ENCODE data around the gene ZNF239. TPM values are rescaled to one million over a fixed set of nuclear protein-coding genes. Genes with fewer than 3 reads are reported as not detected.

ZNF239 gene
- total and polyA plus RNA-seq, 7 experiments from 2014 or later, result 1.7 to 8.5 (median 2.3) TPM

- Histone ChIP-seq H3K4me1 (ENCODE audit: control insufficient read depth in 2 of 2, insufficient read depth in 2 of 2, low read length in 2 of 2) (no peaks in the 10 kb centered on the region), H3K9me3 (ENCODE audit: control insufficient read depth in 2 of 3, low read length in 3 of 3) (no peaks in the 10 kb centered on the region), H3K27me3 (ENCODE audit: control insufficient read depth in 2 of 2, insufficient read depth in 2 of 2, low read length in 2 of 2) (no peaks in the 10 kb centered on the region), H3K27ac (ENCODE audit: low read depth, low read length) (no peak overlapping the region), H3K4me3 (ENCODE audit: low read length) (no peak overlapping the region), H3K36me3 (ENCODE audit: control insufficient read depth in 2 of 3, insufficient read depth in 3 of 3, low read length in 3 of 3) (no peaks in the 10 kb centered on the region)
- CTCF ChIA-PET, result no interaction called here
- no peaks in the 10 kb centered on the region for H3K36me3 Mint-ChIP-seq
- ATAC-seq (no peak), DNase-seq (no peak)
- H3K9me3 Mint-ChIP-seq, result peaks cover 0 to 20% (median 0%) of the 10 kb centered on the region in 11 donors
- peaks cover 0 to 1% (median 0%) of the 10 kb centered on the region in 7 donors for H3K4me1 Mint-ChIP-seq
- H3K27me3 Mint-ChIP-seq, result peaks cover 0 to 10% (median 0%) of the 10 kb centered on the region in 5 donors
- H3K4me3 Mint-ChIP-seq, result no peak overlapping the region
- no peak overlapping the region for H3K27ac Mint-ChIP-seq
- intact Hi-C loops (cut with micrococcal nuclease), result no loop called here
- POLR2A ChIA-PET, result no interaction called here
Measured at GRCh38 chr10:43585981-43586729, 11.7 kb upstream of the ZNF239 start.

- CTCF ChIA-PET, result no interaction called here
- no peaks in the 10 kb centered on the region for H3K36me3 ChIP-seq (ENCODE audit: control insufficient read depth in 2 of 3, insufficient read depth in 3 of 3, low read length in 3 of 3)
Measured at GRCh38 chr10:43585046-43585445, 10.6 kb upstream of the ZNF239 start.

GRCh38 chr10:43584051-43584450 is 9.6 kb upstream of the ZNF239 start:
- no peak overlapping the region for H3K27ac Mint-ChIP-seq
- ATAC-seq (no peak), DNase-seq (no peak)
- H3K4me3 Mint-ChIP-seq, result no peak overlapping the region
- intact Hi-C loops (cut with micrococcal nuclease), result no loop called here
- CTCF ChIA-PET, result no interaction called here
- no peaks in the 10 kb centered on the region for H3K36me3 Mint-ChIP-seq
- H3K9me3 Mint-ChIP-seq, result peaks cover 0 to 11% (median 0%) of the 10 kb centered on the region in 11 donors
- no peak overlapping the region for H3K4me3 ChIP-seq (ENCODE audit: low read length)
- no peaks in the 10 kb centered on the region for H3K27me3 ChIP-seq (ENCODE audit: control insufficient read depth in 2 of 2, insufficient read depth in 2 of 2, low read length in 2 of 2)
- H3K27me3 Mint-ChIP-seq, result peaks cover 0 to 10% (median 0%) of the 10 kb centered on the region in 5 donors
- no peaks in the 10 kb centered on the region for H3K9me3 ChIP-seq (ENCODE audit: control insufficient read depth in 2 of 3, low read length in 3 of 3)
- POLR2A ChIA-PET, result interaction anchor here (0.6 kb wide), 1 partner anchor 10 kb away, joined by 3 read pairs; no protein-coding TSS in a partner anchor
- H3K4me1 Mint-ChIP-seq, result peaks cover 0 to 1% (median 0%) of the 10 kb centered on the region in 7 donors
- no peaks in the 10 kb centered on the region for H3K36me3 ChIP-seq (ENCODE audit: control insufficient read depth in 2 of 3, insufficient read depth in 3 of 3, low read length in 3 of 3)
- no peaks in the 10 kb centered on the region for H3K4me1 ChIP-seq (ENCODE audit: control insufficient read depth in 2 of 2, insufficient read depth in 2 of 2, low read length in 2 of 2)
- no peak overlapping the region for H3K27ac ChIP-seq (ENCODE audit: low read depth, low read length)

More at GRCh38 chr10:43585046-43585445, 10.6 kb upstream of the ZNF239 start:
- Histone ChIP-seq H3K9me3 (ENCODE audit: control insufficient read depth in 2 of 3, low read length in 3 of 3) (no peaks in the 10 kb centered on the region), H3K4me3 (ENCODE audit: low read length) (no peak overlapping the region), H3K4me1 (ENCODE audit: control insufficient read depth in 2 of 2, insufficient read depth in 2 of 2, low read length in 2 of 2) (no peaks in the 10 kb centered on the region), H3K27ac (ENCODE audit: low read depth, low read length) (no peak overlapping the region), H3K27me3 (ENCODE audit: control insufficient read depth in 2 of 2, insufficient read depth in 2 of 2, low read length in 2 of 2) (no peaks in the 10 kb centered on the region)
- Mint-ChIP-seq H3K27ac (no peak overlapping the region), H3K4me1 (peaks cover 0 to 1% (median 0%) of the 10 kb centered on the region in 7 donors), H3K9me3 (peaks cover 0 to 15% (median 0%) of the 10 kb centered on the region in 11 donors), H3K4me3 (no peak overlapping the region), H3K27me3 (peaks cover 0 to 10% (median 0%) of the 10 kb centered on the region in 5 donors), H3K36me3 (no peaks in the 10 kb centered on the region)
- intact Hi-C loops (cut with micrococcal nuclease), result no loop called here
- ATAC-seq, result no peak
- POLR2A ChIA-PET, result no interaction called here
- DNase-seq, result no peak

- Mint-ChIP-seq H3K4me1 (peaks cover 20 to 51% (median 48%) of the 10 kb centered on the region in 7 donors), H3K27ac (peak overlapping the region in 5 of 9 donors; percentile 53 to 96 (median 71)), H3K27me3 (peaks cover 0 to 7% (median 0%) of the 10 kb centered on the region in 5 donors), H3K36me3 (peaks cover 0 to 20% (median 4%) of the 10 kb centered on the region in 5 donors), H3K9me3 (peaks cover 5 to 28% (median 10%) of the 10 kb centered on the region in 11 donors), H3K4me3 (peak overlapping the region; percentile 4 to 84 (median 32))
- DNase-seq, result no peak
- Histone ChIP-seq H3K27me3 (ENCODE audit: control insufficient read depth in 2 of 2, insufficient read depth in 2 of 2, low read length in 2 of 2) (no peaks in the 10 kb centered on the region), H3K36me3 (ENCODE audit: control insufficient read depth in 2 of 3, insufficient read depth in 3 of 3, low read length in 3 of 3) (no peaks in the 10 kb centered on the region), H3K4me3 (ENCODE audit: low read length) (no peak overlapping the region), H3K4me1 (ENCODE audit: control insufficient read depth in 2 of 2, insufficient read depth in 2 of 2, low read length in 2 of 2) (peaks cover 14 to 19% of the 10 kb centered on the region in 2 donors), H3K27ac (ENCODE audit: low read depth, low read length) (no peak overlapping the region), H3K9me3 (ENCODE audit: control insufficient read depth in 2 of 3, low read length in 3 of 3) (no peaks in the 10 kb centered on the region)
- ChIA-PET POLR2A (no interaction called here), CTCF (no interaction called here)
- ATAC-seq, result no peak
- intact Hi-C loops (cut with micrococcal nuclease), result loop anchor here in 1 of 2 donors (10.0 kb wide), 1 partner anchor 282 kb away; no protein-coding TSS in a partner anchor
Measured at GRCh38 chr10:43576580-43576979, 2.2 kb upstream of the ZNF239 start.

- Histone ChIP-seq H3K9me3 (ENCODE audit: control insufficient read depth in 2 of 3, low read length in 3 of 3) (no peaks in the 10 kb centered on the region), H3K27me3 (ENCODE audit: control insufficient read depth in 2 of 2, insufficient read depth in 2 of 2, low read length in 2 of 2) (no peaks in the 10 kb centered on the region), H3K27ac (ENCODE audit: low read depth, low read length) (no peak overlapping the region), H3K4me1 (ENCODE audit: control insufficient read depth in 2 of 2, insufficient read depth in 2 of 2, low read length in 2 of 2) (peaks cover 14 to 19% of the 10 kb centered on the region in 2 donors), H3K36me3 (ENCODE audit: control insufficient read depth in 2 of 3, insufficient read depth in 3 of 3, low read length in 3 of 3) (no peaks in the 10 kb centered on the region), H3K4me3 (ENCODE audit: low read length) (peak overlapping the region; percentile 5)
- Mint-ChIP-seq H3K4me1 (peaks cover 23 to 56% (median 52%) of the 10 kb centered on the region in 7 donors), H3K27ac (peak overlapping the region; percentile 53 to 96 (median 89)), H3K27me3 (peaks cover 0 to 7% (median 0%) of the 10 kb centered on the region in 5 donors), H3K4me3 (peak overlapping the region in 9 of 10 donors; percentile 72 to 93 (median 86)), H3K9me3 (peaks cover 5 to 28% (median 10%) of the 10 kb centered on the region in 11 donors), H3K36me3 (peaks cover 0 to 20% (median 6%) of the 10 kb centered on the region in 5 donors)
- CTCF ChIA-PET, result no interaction called here
- intact Hi-C loops (cut with micrococcal nuclease), result loop anchor here in 1 of 2 donors (10.0 kb wide), 1 partner anchor 281 kb away; no protein-coding TSS in a partner anchor
- ATAC-seq, result no peak
- POLR2A ChIA-PET, result interaction anchor here (0.7 to 4.6 kb wide), 4 partner anchors 19 to 180 kb away, joined by 3 to 35 read pairs (median 5); partner anchors contain the start of gene ZNF32
- DNase-seq, result no peak
Measured at GRCh38 chr10:43576062-43576461, 1.6 kb upstream of the ZNF239 start.

- Histone ChIP-seq H3K4me1 (ENCODE audit: control insufficient read depth in 2 of 2, insufficient read depth in 2 of 2, low read length in 2 of 2) (peaks cover 14 to 19% of the 10 kb centered on the region in 2 donors), H3K9me3 (ENCODE audit: control insufficient read depth in 2 of 3, low read length in 3 of 3) (no peaks in the 10 kb centered on the region), H3K4me3 (ENCODE audit: low read length) (peak overlapping the region; percentile 72), H3K27me3 (ENCODE audit: control insufficient read depth in 2 of 2, insufficient read depth in 2 of 2, low read length in 2 of 2) (no peaks in the 10 kb centered on the region), H3K36me3 (ENCODE audit: control insufficient read depth in 2 of 3, insufficient read depth in 3 of 3, low read length in 3 of 3) (no peaks in the 10 kb centered on the region), H3K27ac (ENCODE audit: low read depth, low read length) (peak overlapping the region; percentile 66)
- POLR2A ChIA-PET, result interaction anchor here (0.6 to 4.6 kb wide), 8 partner anchors 8 to 363 kb away, joined by 3 to 35 read pairs (median 5); partner anchors contain the start of genes ZNF32 and ZNF485
- DNase-seq (no peak), ATAC-seq (no peak)
- peak overlapping the region in 8 of 9 donors; percentile 87 to 96 (median 94) for H3K27ac Mint-ChIP-seq
- intact Hi-C loops (cut with micrococcal nuclease), result loop anchor here (1.0 to 10.0 kb wide), 10 partner anchors 20 to 1023 kb away; partner anchors contain the start of genes ZNF32 (in 2 of the 2), ZNF485 (in 2 of the 2), BMS1 (in 1 of the 2) and CSGALNACT2 (in 1 of the 2)
- CTCF ChIA-PET, result no interaction called here
- H3K36me3 Mint-ChIP-seq, result peaks cover 0 to 25% (median 10%) of the 10 kb centered on the region in 5 donors
- peaks cover 5 to 31% (median 7%) of the 10 kb centered on the region in 11 donors for H3K9me3 Mint-ChIP-seq
- H3K4me1 Mint-ChIP-seq, result peaks cover 28 to 64% (median 61%) of the 10 kb centered on the region in 7 donors
- H3K27me3 Mint-ChIP-seq, result peaks cover 0 to 3% (median 0%) of the 10 kb centered on the region in 5 donors
- H3K4me3 Mint-ChIP-seq, result peak overlapping the region; percentile 72 to 93 (median 90)
Measured at GRCh38 chr10:43574906-43575305, 490 bp upstream of the ZNF239 start.

All from naive thymus-derived CD4-positive, alpha-beta T cell (primary cell).